Sigmoid colon (tissue), 7 donors: ENCODE results near the gene SYNDIG1. TPM values are rescaled to one million over a fixed set of nuclear protein-coding genes. Genes with fewer than 3 reads are reported as not detected.

ENCODE experiments used
- DNase-seq: peaks from one replicate; pipeline ENCODE4 v3.0.0-alpha.2; 2019
- H3K27ac ChIP-seq, 4 donors: fragments of 200-600 bp; sonication (generic); one replicate each; pipeline ENCODE4 v1.5.1; 2016 to 2019; ENCODE audit warnings: mild to moderate bottlenecking in 1 of 4
- H3K27me3 ChIP-seq, 3 donors: fragments of 200-600 bp; sonication (generic); one replicate each; pipeline ENCODE4 v1.5.1; 2019; ENCODE audit warnings: mild to moderate bottlenecking in 1 of 3
- H3K36me3 ChIP-seq, 4 donors: fragments of 200-600 bp; sonication (generic); one replicate each; pipeline ENCODE4 v1.5.1; 2016 to 2019
- H3K4me1 ChIP-seq, 4 donors: fragments of 200-600 bp; sonication (generic); one replicate each; pipeline ENCODE4 v1.5.1; 2017 to 2019
- H3K4me3 ChIP-seq, 4 donors: fragments of 200-600 bp; sonication (generic); one replicate each; pipeline ENCODE4 v1.5.1; 2017 to 2019; ENCODE audit warnings: mild to moderate bottlenecking in 2 of 4, moderate library complexity in 1 of 4
- H3K9me3 ChIP-seq, 4 donors: fragments of 200-600 bp in 3 of 4; sonication (generic) in 3 of 4; one replicate each; pipeline versions ENCODE4 v1.5.1 to v1.6.1; 2013 to 2019
- EP300 ChIP-seq, 4 donors: sonication (generic); formaldehyde crosslinking; IDR thresholded peaks; one replicate each; pipeline ENCODE4 v1.6.1; 2017; ENCODE audit warnings: antibody characterized with exemption in 4 of 4
- POLR2A ChIP-seq, 2 donors: fragments of 450-650 bp; IDR thresholded peaks; one replicate each; pipeline ENCODE4 v1.6.1; 2016; ENCODE audit warnings: antibody characterized with exemption in 2 of 2, mild to moderate bottlenecking in 2 of 2, moderate library complexity in 2 of 2
- POLR2AphosphoS5 ChIP-seq, 4 donors: sonication (generic); formaldehyde crosslinking; IDR thresholded peaks; one replicate each; pipeline ENCODE4 v1.6.1; 2017; ENCODE audit warnings: antibody characterized with exemption in 4 of 4
- WGBS, 2 donors: extraction: QIAGEN DNeasy Blood & Tissue Kit; methylation state at CpG; one replicate each; pipeline ENCODE4 v1.1.7; 2013; 5-methylcytosine and 5-hydroxymethylcytosine counted together
- intact Hi-C: fragments of 100-400 bp; cut with DNase I; formaldehyde crosslinking; loops from one replicate; pipeline ENCODE4 v1.15.1; 2023
- polyA plus RNA-seq, 3 donors: library from polyadenylated mRNA; stranded (reverse); fragments of 200-250 nt; gene quantifications; one replicate each; pipeline ENCODE4 v1.2.3, GENCODE V29; 2013
- total RNA-seq, 4 donors: library from RNA; depleted of rRNA; stranded (reverse); fragments of >200 nt; gene quantifications; one replicate each; pipeline ENCODE4 v1.1.0, GENCODE V29; 2016
- TF ChIP-seq, protein P1 (sequence below), 4 experiments: fragments of 450-650 bp in 3 of 4; fragments of 200-600 bp in 1 of 4; IDR thresholded peaks; one replicate each; pipeline ENCODE4 v1.5.1; 2016 to 2019; ENCODE audit warnings: antibody characterized with exemption in 4 of 4, mild to moderate bottlenecking in 3 of 4, moderate library complexity in 2 of 4
- donor health status: healthy with polysubstance abuse.
- donor health status: Bipolar disorder and iron deficiency.
- donor health status: healthy.

The SYNDIG1 gene
- total and polyA plus RNA-seq, 7 donors, result 0.16 to 0.69 (median 0.36) TPM; not detected in 2

DNA sequence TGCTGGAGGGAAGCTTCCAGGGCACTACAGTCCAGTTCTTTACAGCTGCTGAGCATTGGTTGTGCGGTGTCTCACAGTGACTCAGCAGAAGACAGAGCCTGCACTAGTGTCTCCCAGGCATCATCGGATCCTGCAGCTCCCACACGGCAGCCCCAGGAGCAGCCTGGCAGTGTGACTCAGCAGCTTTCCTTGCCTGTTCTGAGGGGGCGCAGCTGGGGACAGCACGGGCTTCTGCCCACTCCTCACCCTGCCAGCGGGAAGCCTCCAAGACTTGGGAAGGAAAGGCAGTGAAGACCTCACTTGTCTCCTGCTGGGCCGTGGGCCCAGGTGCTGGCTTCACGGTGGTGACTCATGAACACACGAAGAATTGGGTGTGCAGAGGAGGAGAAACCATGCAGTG lies 165.4 kb downstream of the SYNDIG1 start:
- H3K9me3 ChIP-seq, result no peaks in the 10 kb centered on the region
- no peaks in the 10 kb centered on the region for H3K27me3 ChIP-seq
- intact Hi-C loops, result no loop called here
- TF ChIP-seq POLR2A (IDR thresholded peaks at IDR 0.05) (no peak), POLR2AphosphoS5 (IDR thresholded peaks at IDR 0.05) (no peak)
- no peak for DNase-seq
- H3K36me3 ChIP-seq, result no peaks in the 10 kb centered on the region
- WGBS, 2 donors, result 45 to 56% methylated on average over 9 of the region's 9 CpGs
- no peak overlapping the region for H3K4me3 ChIP-seq
- H3K27ac ChIP-seq, result peak overlapping the region in 2 of 4 donors; percentile 5 to 16
- peaks cover 0 to 11% (median 3%) of the 10 kb centered on the region in 4 donors for H3K4me1 ChIP-seq

DNA sequence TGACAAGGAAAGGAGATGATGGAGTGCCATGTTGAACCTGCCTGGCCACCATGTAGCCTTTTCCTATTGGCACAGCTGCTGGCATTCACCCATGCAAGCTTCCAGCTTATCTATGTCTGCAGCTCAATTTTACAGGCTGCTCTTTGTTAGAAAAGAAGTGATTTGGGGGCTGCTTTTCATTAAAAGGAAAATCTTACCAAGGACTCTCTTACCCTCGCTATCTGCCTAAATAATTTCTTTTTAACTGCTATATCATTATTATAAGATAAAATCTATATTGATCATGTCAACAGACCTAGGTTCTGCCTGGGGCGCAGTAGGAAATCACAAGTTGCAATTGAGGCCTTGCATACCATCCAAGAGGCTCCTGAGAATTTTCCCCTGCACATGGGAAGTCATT lies 167.2 kb downstream of the SYNDIG1 start:
- 84 to 91% methylated on average over 2 of the region's 2 CpGs for WGBS, 2 donors
- TF ChIP-seq POLR2A (IDR thresholded peaks at IDR 0.05) (no peak), EP300 (IDR thresholded peaks at IDR 0.05) (no peak), POLR2AphosphoS5 (IDR thresholded peaks at IDR 0.05) (no peak)
- TF ChIP-seq, protein P1, sequence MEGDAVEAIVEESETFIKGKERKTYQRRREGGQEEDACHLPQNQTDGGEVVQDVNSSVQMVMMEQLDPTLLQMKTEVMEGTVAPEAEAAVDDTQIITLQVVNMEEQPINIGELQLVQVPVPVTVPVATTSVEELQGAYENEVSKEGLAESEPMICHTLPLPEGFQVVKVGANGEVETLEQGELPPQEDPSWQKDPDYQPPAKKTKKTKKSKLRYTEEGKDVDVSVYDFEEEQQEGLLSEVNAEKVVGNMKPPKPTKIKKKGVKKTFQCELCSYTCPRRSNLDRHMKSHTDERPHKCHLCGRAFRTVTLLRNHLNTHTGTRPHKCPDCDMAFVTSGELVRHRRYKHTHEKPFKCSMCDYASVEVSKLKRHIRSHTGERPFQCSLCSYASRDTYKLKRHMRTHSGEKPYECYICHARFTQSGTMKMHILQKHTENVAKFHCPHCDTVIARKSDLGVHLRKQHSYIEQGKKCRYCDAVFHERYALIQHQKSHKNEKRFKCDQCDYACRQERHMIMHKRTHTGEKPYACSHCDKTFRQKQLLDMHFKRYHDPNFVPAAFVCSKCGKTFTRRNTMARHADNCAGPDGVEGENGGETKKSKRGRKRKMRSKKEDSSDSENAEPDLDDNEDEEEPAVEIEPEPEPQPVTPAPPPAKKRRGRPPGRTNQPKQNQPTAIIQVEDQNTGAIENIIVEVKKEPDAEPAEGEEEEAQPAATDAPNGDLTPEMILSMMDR (IDR thresholded peaks at IDR 0.05), result no peak
- Histone ChIP-seq H3K27me3 (no peaks in the 10 kb centered on the region), H3K27ac (no peak overlapping the region), H3K9me3 (no peaks in the 10 kb centered on the region), H3K36me3 (no peaks in the 10 kb centered on the region), H3K4me3 (no peak overlapping the region), H3K4me1 (peaks cover 0 to 11% (median 3%) of the 10 kb centered on the region in 4 donors)
- intact Hi-C loops, result no loop called here
- DNase-seq, result no peak

DNA sequence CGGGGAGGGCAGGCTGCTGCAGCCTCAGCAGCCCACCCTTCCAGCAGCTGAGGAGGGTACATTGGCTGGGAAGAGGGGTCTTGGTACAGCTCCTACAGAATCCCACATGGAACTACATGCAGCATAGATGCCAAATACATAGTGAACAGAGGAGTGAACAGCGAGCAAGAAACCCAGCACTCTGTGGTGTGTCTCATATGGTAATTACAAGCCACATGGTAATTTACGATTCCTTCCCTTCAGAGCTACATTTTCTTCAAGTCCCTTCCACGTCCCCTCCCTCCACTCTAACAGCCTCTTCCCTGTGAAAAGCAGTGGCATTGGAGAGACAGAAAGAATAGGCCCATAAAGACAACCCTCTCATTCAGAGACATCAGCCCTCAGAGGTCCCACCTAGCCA lies 167.7 kb downstream of the SYNDIG1 start:
- no peak for DNase-seq
- TF ChIP-seq POLR2A (IDR thresholded peaks at IDR 0.05) (no peak), EP300 (IDR thresholded peaks at IDR 0.05) (no peak), POLR2AphosphoS5 (IDR thresholded peaks at IDR 0.05) (no peak)
- TF ChIP-seq, protein P1 (IDR thresholded peaks at IDR 0.05), result no peak
- Histone ChIP-seq H3K4me1 (peaks cover 0 to 11% (median 3%) of the 10 kb centered on the region in 4 donors), H3K27me3 (no peaks in the 10 kb centered on the region), H3K36me3 (no peaks in the 10 kb centered on the region), H3K27ac (no peak overlapping the region), H3K4me3 (no peak overlapping the region), H3K9me3 (no peaks in the 10 kb centered on the region)
- intact Hi-C loops, result no loop called here
- WGBS, 2 donors, result 65 to 77% methylated on average over 4 of the region's 4 CpGs

DNA sequence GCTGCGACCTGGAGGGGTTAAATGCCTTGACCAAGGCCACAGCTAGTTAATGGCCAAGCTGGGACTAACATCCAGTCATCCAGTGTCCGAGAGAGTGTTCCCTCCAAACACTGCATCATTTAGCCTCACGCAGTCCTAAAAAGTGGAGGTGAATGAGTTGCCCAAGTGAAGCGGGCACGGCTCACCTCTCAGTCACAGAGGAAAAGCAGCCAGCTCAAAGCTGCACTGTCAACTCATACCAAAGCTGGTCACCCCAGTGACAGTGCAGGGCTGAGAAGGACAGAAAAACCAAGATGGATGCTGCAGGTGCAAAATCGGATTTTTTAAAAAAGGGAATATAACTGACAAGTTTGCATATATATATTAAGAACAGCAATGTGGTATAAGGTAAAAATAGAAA lies 168.5 kb downstream of the SYNDIG1 start:
- TF ChIP-seq, protein P1 (IDR thresholded peaks at IDR 0.05), result no peak
- TF ChIP-seq EP300 (IDR thresholded peaks at IDR 0.05) (no peak), POLR2A (IDR thresholded peaks at IDR 0.05) (no peak), POLR2AphosphoS5 (IDR thresholded peaks at IDR 0.05) (no peak)
- no peak overlapping the region for H3K4me3 ChIP-seq
- no peak overlapping the region for H3K27ac ChIP-seq
- intact Hi-C loops, result no loop called here
- 63 to 82% methylated on average over 6 of the region's 6 CpGs for WGBS, 2 donors
- no peaks in the 10 kb centered on the region for H3K9me3 ChIP-seq
- no peaks in the 10 kb centered on the region for H3K36me3 ChIP-seq
- no peak for DNase-seq
- H3K27me3 ChIP-seq, result no peaks in the 10 kb centered on the region
- H3K4me1 ChIP-seq, result peaks cover 0 to 11% (median 3%) of the 10 kb centered on the region in 4 donors

DNA sequence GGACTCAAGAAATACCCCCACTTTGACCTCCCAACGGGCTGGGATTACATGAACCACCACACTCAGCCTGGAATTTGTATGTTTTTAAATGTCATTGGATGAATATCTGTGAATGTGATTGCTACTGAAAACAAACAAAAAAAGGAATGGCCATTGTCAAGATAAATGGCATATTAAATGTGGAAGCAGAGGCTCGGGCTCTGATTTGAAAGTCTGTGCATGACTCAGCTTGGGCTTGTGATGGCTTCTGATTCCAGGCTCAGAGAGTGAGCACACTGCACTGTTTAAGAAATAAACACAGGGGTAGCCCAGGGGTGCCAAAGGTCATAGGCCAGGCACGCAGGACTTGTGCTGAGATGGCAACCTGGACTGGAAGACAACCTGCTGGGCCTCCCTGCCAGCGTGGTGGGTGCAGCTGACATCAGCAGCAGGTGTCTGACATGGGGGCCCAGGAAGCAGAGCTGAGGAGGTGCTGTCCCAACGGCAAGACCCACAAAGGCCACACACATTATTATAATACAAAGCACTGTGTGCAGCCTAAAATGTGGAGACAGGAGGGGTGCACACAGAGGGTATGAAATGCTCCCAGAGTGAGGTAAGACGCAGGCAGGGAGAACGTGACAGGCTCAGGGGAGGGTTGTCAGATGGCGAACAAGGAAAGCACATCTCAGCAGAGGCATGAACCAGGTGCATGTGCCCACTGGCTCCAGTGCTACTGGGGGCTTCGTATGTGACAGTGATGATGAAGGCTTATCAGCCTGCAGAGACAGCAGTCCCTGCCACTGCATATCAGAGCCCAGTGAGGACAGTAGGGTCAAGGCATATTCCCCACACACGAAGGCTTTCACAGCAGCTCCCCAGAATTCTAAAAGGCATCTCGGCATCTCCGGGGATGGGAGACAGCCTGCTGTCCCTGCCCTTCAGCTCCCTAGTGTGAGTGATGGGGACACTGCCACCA lies 169.4 kb downstream of the SYNDIG1 start:
- no peak for DNase-seq
- Histone ChIP-seq H3K27ac (no peak overlapping the region), H3K9me3 (no peaks in the 10 kb centered on the region), H3K36me3 (no peaks in the 10 kb centered on the region), H3K27me3 (no peaks in the 10 kb centered on the region), H3K4me1 (peaks cover 0 to 11% (median 3%) of the 10 kb centered on the region in 4 donors), H3K4me3 (no peak overlapping the region)
- intact Hi-C loops, result no loop called here
- TF ChIP-seq POLR2A (IDR thresholded peaks at IDR 0.05) (no peak), POLR2AphosphoS5 (IDR thresholded peaks at IDR 0.05) (no peak), EP300 (IDR thresholded peaks at IDR 0.05) (no peak)
- TF ChIP-seq, protein P1 (IDR thresholded peaks at IDR 0.05), result no peak
- 60 to 71% methylated on average over 12 of the region's 12 CpGs for WGBS, 2 donors
